NCI-H2029 treated with DMSO at 0.1 percent for 48 hours (cell line): ENCODE data around the gene COQ9.
"Not testable (repeated sequence)": the region's sequence is repeated elsewhere in the genome, so short reads cannot be mapped to it uniquely, and the experiment has no call there.

Source experiments
- DNase-seq: peaks from one replicate; lab custom pipeline; 2025; lab: John Stamatoyannopoulos, UW

Gene COQ9, protein sequence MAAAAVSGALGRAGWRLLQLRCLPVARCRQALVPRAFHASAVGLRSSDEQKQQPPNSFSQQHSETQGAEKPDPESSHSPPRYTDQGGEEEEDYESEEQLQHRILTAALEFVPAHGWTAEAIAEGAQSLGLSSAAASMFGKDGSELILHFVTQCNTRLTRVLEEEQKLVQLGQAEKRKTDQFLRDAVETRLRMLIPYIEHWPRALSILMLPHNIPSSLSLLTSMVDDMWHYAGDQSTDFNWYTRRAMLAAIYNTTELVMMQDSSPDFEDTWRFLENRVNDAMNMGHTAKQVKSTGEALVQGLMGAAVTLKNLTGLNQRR

DNA sequence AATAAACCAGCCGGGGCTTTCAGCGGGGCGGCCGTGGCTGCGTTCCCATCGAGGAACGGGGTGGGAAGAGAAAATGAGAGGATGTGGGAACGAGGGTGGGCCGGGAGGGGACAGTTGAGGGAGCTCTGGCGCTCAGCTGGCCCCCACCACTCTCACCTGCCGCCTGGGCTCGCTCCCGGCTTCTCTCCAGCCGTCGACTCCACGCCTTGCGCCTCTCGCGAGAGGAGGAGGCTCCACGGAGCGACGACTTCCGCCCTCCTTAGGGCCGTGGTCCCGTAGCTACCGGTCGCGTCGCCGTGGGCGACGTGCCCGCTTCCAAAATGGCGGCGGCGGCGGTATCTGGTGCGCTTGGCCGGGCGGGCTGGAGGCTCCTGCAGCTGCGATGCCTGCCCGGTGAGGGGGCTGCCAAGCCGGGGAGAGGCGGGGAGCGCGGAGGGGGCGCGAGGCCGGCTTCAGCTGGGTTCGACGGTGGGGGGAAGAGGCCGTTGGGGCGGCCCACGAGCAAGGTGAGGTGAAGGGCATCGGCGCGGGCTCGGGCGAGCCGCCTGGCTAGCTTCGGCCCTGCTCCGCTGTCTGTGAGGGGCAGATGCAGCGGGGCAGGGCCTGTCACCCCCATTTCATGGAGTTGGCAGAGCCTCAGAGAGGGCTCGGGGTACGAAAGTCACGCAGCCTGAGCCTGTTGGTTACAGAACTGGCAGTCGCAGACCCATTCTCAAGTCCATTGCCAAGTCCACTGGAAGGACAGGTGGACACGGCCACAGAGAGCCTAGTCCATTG, at the start of gene COQ9, which contains the start of gene CIAPIN1:
COQ9 (plus strand) TSS at position 294 of the 777 bp plus-strand sequence; CDS start at position 321, 27 bp downstream.
CIAPIN1 (minus strand) TSS at position 200 of the 777 bp plus-strand sequence. CDS start 6,457 bp downstream, outside the sequence.
- DNase-seq: peak; percentile 12

DNA sequence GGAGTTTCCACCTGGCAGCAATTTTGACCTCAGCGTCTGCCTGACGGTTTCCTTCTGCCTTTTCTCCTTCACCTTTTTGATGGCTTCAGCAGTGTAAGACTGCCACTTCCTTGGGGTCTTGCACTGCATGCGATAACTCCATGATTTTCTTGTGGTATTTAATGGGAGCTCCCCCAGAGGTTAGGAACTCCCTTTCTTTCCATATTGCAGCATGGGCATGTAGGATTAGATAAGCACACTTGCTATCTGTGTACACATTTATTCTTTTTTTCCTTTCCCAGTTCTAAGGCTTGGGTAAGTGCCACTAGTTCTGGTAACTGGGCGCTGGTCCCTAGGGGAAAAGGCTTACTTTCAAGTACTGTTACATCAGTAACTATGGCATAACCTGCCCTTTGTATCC, 49.8 kb upstream of the COQ9 start:
- not testable (repeated sequence) for DNase-seq

- DNase-seq: no peak
These were observed 45.2 kb upstream of the COQ9 start for GRCh38 chr16:57401943-57402640.

DNA sequence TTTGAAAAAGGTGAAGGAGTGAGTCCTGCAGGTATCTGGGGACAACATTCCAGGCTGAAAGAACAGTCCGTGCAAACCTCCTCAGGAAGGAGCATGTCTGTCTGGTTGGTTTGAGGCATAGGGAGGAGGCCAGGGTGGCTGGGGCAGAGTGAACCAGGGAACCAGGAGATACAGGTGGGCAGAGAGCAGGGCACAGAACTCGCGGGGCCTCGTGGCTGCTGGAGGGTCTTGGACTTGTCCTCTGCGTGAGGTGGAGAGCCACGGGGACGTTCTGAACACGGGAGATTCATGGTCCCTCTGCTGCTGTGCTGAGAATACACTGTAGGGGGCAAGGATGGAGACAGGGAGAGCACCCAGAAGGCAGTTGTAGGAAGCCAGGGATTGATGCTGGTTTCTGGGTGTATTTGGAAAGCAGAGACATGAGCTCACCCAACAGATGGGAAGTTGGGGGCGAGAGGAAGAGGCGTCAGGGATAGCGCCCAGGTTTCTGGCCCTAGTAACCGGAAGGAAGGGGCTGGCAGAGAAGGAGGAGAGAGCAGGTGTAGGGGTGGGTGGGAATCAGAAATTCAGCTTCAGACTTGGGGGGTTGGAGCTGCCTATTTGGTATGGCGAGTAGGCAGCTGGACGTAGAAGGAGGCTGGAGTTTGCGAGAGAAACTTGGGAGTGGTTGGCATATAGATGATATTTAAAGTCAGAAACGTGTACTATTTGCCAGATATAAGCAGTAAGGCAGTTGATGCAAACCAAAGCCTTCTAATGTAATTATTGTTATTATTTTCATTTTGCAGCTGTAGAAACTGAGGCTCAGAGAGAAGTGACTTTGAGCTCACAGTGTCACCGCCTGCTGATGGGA, 43.1 kb upstream of the COQ9 start, which contains the start of gene CCL17:
CCL17 (plus strand) TSS at position 803 of the 853 bp plus-strand sequence. CDS start 9,166 bp downstream, outside the sequence.
- DNase-seq: no peak

- no peak for DNase-seq
These were observed 42.2 kb upstream of the COQ9 start for GRCh38 chr16:57405097-57405496.

DNA sequence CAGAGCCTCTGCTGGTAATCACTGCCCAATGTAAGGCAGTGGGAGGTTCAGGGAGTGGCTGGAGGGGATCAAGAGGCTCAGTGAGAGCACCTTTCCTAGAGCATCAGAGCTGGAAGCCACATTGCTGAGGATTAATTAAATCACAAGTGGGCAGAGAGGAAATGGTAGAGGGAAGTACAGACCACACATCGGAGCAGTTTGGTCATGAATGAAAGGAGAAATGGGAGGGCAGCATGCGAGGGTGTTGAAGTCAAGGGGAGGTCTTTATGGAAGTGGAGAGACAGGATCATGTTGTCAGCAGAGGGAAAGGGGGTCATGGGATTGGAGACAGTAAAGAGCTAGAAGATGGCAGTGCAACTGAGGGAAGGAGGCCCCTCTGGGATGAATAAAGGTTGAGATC, 40.4 kb upstream of the COQ9 start:
- no peak for DNase-seq

- DNase-seq: no peak
These were observed 39.5 kb upstream of the COQ9 start for GRCh38 chr16:57407521-57408353.

- no peak for DNase-seq
These were observed 38.2 kb upstream of the COQ9 start for GRCh38 chr16:57409065-57409464.

DNA sequence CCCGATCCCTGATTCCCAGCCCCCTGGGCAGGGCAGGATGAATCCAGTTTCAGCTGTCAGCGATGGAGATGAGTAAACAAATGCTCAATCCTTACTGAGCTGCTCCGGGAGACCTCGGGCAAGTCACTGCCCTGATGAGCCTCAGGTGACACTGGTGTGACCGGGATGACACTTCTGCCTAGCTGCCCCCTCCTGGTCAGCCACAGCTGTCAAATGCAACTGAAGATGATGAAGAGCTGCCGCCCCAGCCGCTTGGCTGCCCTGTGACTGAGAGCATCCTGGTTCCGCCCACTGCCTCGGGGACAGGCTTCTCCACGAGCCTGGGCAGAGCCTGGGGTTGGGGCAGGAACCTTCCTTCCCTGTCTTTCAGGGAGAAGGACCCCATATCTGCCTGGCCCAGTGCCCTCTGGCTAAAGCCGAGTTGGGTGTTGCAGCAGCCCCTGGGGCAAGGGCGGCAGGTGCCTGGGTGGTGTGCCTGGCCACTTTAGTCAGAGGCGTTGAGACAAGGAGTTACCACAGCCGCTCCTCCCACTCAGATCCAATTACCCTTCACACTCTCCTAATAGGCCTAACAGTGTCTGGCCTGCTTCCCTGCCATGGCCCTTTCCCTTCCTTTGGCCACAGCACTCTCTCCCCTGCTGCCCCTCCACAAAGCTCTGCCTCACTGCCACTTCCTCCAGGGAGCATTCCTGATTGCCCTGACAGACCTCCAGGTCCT, 37.2 kb upstream of the COQ9 start:
- DNase-seq: no peak

- DNase-seq: no peak
These were observed 35.8 kb upstream of the COQ9 start for GRCh38 chr16:57411362-57411976.

GRCh38 chr16:57412584-57412983, 34.7 kb upstream of the COQ9 start:
- no peak for DNase-seq

DNA sequence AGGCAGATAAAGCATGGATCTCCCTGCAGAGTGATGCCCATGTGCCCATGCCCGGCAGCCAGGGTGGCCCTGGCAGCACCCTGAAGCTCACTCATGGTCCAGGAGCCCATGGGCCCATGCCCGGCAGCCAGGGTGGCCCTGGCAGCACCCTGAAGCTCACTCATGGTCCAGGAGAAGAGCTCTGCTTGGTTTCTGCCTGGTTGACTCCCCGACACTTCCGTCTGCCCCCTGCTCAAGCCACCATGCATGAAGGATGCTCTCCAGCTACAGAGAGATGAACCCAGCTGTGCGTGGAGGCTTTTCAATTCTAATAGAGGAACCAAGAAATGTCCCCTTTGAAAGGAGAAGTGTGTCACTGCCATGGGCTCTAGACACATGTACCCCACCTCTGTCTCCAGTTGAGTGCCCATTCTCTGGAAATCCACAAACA, 34.0 kb upstream of the COQ9 start:
- DNase-seq: no peak

DNA sequence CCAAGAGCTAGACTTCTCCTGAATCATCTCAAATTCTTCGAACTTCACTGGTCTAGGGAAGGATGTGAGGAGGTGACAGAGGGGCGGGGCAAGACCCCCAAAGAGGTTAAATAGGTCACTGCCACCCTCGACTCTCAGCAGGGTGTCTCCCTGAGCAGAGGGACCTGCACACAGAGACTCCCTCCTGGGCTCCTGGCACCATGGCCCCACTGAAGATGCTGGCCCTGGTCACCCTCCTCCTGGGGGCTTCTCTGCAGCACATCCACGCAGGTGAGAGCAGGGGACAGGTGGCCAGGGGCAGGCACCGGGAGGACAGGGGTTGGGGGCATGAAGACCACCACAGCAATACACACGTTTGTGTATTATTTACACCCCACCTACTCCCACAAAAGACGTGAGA, 33.5 kb upstream of the COQ9 start:
- DNase-seq: no peak

DNA sequence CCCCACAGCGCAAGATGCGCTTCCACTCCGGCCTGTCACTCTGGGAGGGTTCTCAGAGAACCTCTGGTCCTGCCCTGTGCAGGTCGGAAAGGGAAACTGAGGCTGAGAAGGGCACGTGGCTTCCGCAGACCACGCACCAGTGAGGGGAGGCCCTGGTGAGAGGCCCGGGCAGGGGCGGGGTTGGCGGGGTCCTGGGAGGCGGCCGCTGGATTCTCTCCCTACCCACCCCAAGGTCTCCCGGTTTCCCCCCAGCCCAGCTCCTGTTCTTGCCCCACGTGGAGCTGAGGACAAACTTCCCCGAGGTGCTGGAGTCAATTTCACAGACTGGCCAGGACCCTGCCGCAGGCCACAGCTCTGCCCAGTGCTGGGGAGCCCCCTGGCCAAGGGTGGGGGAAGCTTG, 31.2 kb upstream of the COQ9 start:
- no peak for DNase-seq

DNA sequence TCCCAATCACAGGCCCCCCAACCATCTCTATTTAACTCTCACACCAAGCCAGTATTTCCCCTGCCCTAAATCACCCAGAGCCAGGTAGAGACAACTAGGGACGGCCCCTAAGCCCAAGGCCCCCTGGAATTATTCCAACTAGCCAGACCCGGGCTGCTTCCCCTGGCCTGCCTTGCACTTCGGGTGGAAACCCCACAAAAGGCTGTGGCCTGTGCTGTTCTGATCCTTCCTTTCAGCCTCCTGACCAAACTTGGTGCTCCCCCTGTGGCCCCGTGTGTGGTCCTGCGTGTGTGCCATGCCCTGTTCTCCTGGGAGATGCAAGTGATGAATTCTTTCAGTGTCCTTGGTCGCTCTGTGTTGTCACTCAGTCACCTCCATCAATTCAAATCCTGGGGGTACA, 27.8 kb upstream of the COQ9 start:
- DNase-seq: no peak

GRCh38 chr16:57422026-57422944, 25.0 kb upstream of the COQ9 start:
- DNase-seq: no peak

DNA sequence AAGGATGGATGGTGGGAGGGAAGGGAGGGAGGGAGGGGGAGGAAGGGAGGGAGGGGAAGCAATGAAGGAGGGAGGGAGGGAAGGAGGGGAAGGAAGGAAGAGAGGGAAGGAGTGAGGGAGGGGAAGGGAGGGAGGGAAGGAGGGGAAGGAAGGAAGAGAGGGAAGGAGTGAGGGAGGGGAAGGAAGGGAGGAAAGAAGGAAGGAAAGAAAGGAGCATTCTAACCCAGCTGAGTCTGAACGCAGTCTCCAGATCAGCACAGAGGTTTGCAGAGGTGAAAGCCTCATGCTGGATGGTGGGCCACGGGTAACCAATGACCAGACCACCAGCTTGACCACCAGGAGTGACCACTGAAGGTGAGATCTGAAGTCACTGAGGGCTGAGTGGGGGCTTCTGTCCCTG, 24.1 kb upstream of the COQ9 start:
- no peak for DNase-seq

GRCh38 chr16:57424583-57424982, 22.7 kb upstream of the COQ9 start:
- no peak for DNase-seq
